Osteocyte (in vitro differentiated cells): Measurements from ENCODE around the gene KPNA6. TPM values are rescaled to one million over a fixed set of nuclear protein-coding genes. Genes with fewer than 3 reads are reported as not detected.

Experiments used
- DNase-seq: peaks from one replicate; pipeline ENCODE4 v3.0.0; 2021; ENCODE audit warnings: mixed read lengths; ENCODE audit not compliant: unreplicated experiment; ENCODE audit errors: extremely low spot score
- H3K27ac Mint-ChIP-seq: one replicate; pipeline ENCODE4 v1.8.0; 2021; ENCODE audit warnings: mild to moderate bottlenecking, mixed read lengths; ENCODE audit not compliant: unreplicated experiment
- H3K27me3 Mint-ChIP-seq: one replicate; pipeline ENCODE4 v1.8.0; 2021; ENCODE audit warnings: mixed read lengths; ENCODE audit not compliant: unreplicated experiment
- H3K36me3 Mint-ChIP-seq: one replicate; pipeline ENCODE4 v1.8.0; 2021; ENCODE audit warnings: mixed read lengths; ENCODE audit not compliant: unreplicated experiment
- H3K4me1 Mint-ChIP-seq: one replicate; pipeline ENCODE4 v1.8.0; 2021; ENCODE audit warnings: mixed read lengths; ENCODE audit not compliant: unreplicated experiment
- H3K4me3 Mint-ChIP-seq: one replicate; pipeline ENCODE4 v1.8.0; 2021; ENCODE audit warnings: mild to moderate bottlenecking, moderate library complexity, mixed read lengths; ENCODE audit not compliant: unreplicated experiment
- H3K9me3 Mint-ChIP-seq: one replicate; pipeline ENCODE4 v1.8.0; 2021; ENCODE audit warnings: mixed read lengths; ENCODE audit not compliant: unreplicated experiment
- CTCF ChIP-seq: fragments of 200-600 bp; sonication (generic); IDR thresholded peaks from 2 replicates; pipeline ENCODE4 v1.5.0; 2021; ENCODE audit warnings: antibody characterized with exemption, mild to moderate bottlenecking, moderate library complexity
- total RNA-seq: library from RNA; stranded (reverse); gene quantifications from 2 replicates; pipeline ENCODE4 v1.2.1, GENCODE V29; 2021

KPNA6 gene
- total RNA-seq, 1 donor from 2014 or later, result 75.3 TPM

- H3K36me3 Mint-ChIP-seq, result peaks cover 6% of the 10 kb centered on the region
- H3K4me1 Mint-ChIP-seq, result peaks cover 55% of the 10 kb centered on the region
- no peak for DNase-seq
- H3K9me3 Mint-ChIP-seq, result no peaks in the 10 kb centered on the region
- H3K27me3 Mint-ChIP-seq, result no peaks in the 10 kb centered on the region
- peak overlapping the region; percentile 54 for H3K27ac Mint-ChIP-seq
- no peak for TF ChIP-seq CTCF
- peak overlapping the region; percentile 1 for H3K4me3 Mint-ChIP-seq
Observed at GRCh38 chr1:32066489-32066873, 41.4 kb upstream of the KPNA6 start.

GRCh38 chr1:32068957-32069588 is 38.8 kb upstream of the KPNA6 start:
- TF ChIP-seq CTCF, result no peak
- H3K27ac Mint-ChIP-seq, result peak overlapping the region; percentile 57
- DNase-seq, result no peak
- no peaks in the 10 kb centered on the region for H3K9me3 Mint-ChIP-seq
- peaks cover 48% of the 10 kb centered on the region for H3K4me1 Mint-ChIP-seq
- H3K36me3 Mint-ChIP-seq, result no peaks in the 10 kb centered on the region
- no peaks in the 10 kb centered on the region for H3K27me3 Mint-ChIP-seq
- no peak overlapping the region for H3K4me3 Mint-ChIP-seq

GRCh38 chr1:32071758-32072621 is 35.9 kb upstream of the KPNA6 start:
- Mint-ChIP-seq H3K4me3 (peak overlapping the region; percentile 91), H3K27ac (peak overlapping the region; percentile 93), H3K4me1 (peaks cover 47% of the 10 kb centered on the region), H3K36me3 (peaks cover under 1% of the 10 kb centered on the region), H3K27me3 (no peaks in the 10 kb centered on the region), H3K9me3 (no peaks in the 10 kb centered on the region)
- DNase-seq, result no peak
- TF ChIP-seq CTCF, result no peak

- peak; percentile 98 for DNase-seq
- Mint-ChIP-seq H3K27ac (peak within 1 kb of the TSS; percentile 93), H3K36me3 (peaks cover 8% of the 10 kb centered on the region), H3K27me3 (no peaks in the 10 kb centered on the region), H3K4me3 (peak within 1 kb of the TSS; percentile 91), H3K4me1 (peaks cover 46% of the 10 kb centered on the region), H3K9me3 (no peaks in the 10 kb centered on the region)
- no peak for TF ChIP-seq CTCF
Observed at GRCh38 chr1:32072622-32073298, 35.1 kb upstream of the KPNA6 start, which contains the start of gene TMEM39B. TSS of gene TMEM39B (plus strand) at chr1:32072939. CDS start at chr1:32073048, 109 bp downstream.
